ENCODE measurements around the gene IPO4. TPM values are rescaled to one million over a fixed set of nuclear protein-coding genes. Genes with fewer than 3 reads are reported as not detected.

Gene IPO4
- total RNA-seq, 2 experiments from 2014 or later, result 36.6 to 37.9 TPM

DNA sequence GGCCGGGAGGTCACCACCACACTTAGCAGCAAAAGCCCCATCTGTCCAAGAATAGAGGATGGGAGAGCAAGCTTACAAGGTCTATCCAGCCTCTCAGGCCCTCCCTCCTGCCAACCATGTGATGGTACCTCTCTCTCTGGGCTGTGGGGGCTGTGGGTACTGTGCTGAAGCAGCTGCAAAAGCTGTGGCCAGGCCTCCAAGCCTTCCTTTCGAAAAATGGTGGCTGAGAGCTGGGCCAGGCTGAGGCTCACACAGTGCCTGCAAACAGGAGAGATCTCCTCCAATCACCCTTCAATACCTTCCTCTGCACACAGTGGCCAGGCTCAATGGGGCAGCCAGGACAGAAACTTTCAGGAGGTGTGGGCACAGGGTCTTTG lies 1.1 kb downstream of the IPO4 start:
- Histone ChIP-seq H3K27ac (ENCODE audit: low read depth in 1 of 2, low read length in 2 of 2) (peak overlapping the region in 1 of 2 donors; percentile 88), H3K4me3 (ENCODE audit: low read length) (peak overlapping the region; percentile 75), H3K36me3 (ENCODE audit: insufficient read depth, low read length) (peaks cover 58% of the 10 kb centered on the region), H3K27me3 (ENCODE audit: control insufficient read depth in 1 of 2, insufficient read depth in 2 of 2, low read length in 2 of 2) (no peaks in the 10 kb centered on the region), H3K9me3 (ENCODE audit: control insufficient read depth in 1 of 2, insufficient read depth in 1 of 2, low read length in 2 of 2) (no peaks in the 10 kb centered on the region), H3K4me1 (ENCODE audit: insufficient read depth, low read length) (peaks cover 32% of the 10 kb centered on the region)
- ChIA-PET POLR2A (interaction anchor here (0.6 to 7.4 kb wide), 8 partner anchors 14 to 83 kb away, joined by 3 to 85 read pairs (median 9); partner anchors contain the start of genes CHMP4A, DCAF11, IRF9 and NRL), CTCF (interaction anchor here (0.7 to 2.6 kb wide), 3 partner anchors 8 to 28 kb away, joined by 3 to 24 read pairs (median 13); partner anchors contain the start of genes IRF9, MDP1 and TM9SF1)
- Mint-ChIP-seq H3K27ac (peak overlapping the region; percentile 91), H3K9me3 (no peaks in the 10 kb centered on the region), H3K27me3 (no peaks in the 10 kb centered on the region), H3K4me3 (peak overlapping the region; percentile 93), H3K4me1 (ENCODE audit: low read depth) (peaks cover 39% of the 10 kb centered on the region), H3K36me3 (ENCODE audit: low read depth) (peaks cover 65% of the 10 kb centered on the region)
- no peak for DNase-seq
- ATAC-seq (ENCODE audit: poor library complexity), result no peak
- intact Hi-C loops (cut with DNase I, micrococcal nuclease), result loop anchor here in 1 of 2 experiments (2.0 to 5.0 kb wide), 2 partner anchors 23 to 40 kb away; partner anchors contain the start of genes PSME2 and RNF31
- TF ChIP-seq, protein P1, sequence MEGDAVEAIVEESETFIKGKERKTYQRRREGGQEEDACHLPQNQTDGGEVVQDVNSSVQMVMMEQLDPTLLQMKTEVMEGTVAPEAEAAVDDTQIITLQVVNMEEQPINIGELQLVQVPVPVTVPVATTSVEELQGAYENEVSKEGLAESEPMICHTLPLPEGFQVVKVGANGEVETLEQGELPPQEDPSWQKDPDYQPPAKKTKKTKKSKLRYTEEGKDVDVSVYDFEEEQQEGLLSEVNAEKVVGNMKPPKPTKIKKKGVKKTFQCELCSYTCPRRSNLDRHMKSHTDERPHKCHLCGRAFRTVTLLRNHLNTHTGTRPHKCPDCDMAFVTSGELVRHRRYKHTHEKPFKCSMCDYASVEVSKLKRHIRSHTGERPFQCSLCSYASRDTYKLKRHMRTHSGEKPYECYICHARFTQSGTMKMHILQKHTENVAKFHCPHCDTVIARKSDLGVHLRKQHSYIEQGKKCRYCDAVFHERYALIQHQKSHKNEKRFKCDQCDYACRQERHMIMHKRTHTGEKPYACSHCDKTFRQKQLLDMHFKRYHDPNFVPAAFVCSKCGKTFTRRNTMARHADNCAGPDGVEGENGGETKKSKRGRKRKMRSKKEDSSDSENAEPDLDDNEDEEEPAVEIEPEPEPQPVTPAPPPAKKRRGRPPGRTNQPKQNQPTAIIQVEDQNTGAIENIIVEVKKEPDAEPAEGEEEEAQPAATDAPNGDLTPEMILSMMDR (IDR thresholded peaks at IDR 0.05), result no peak

GRCh38 chr14:24186831-24187538 lies 1.6 kb downstream of the IPO4 start:
- TF ChIP-seq, protein P1 (IDR thresholded peaks at IDR 0.05), result no peak
- Histone ChIP-seq H3K4me3 (ENCODE audit: low read length) (no peak overlapping the region), H3K4me1 (ENCODE audit: insufficient read depth, low read length) (peaks cover 32% of the 10 kb centered on the region), H3K27me3 (ENCODE audit: control insufficient read depth in 1 of 2, insufficient read depth in 2 of 2, low read length in 2 of 2) (no peaks in the 10 kb centered on the region), H3K36me3 (ENCODE audit: insufficient read depth, low read length) (peaks cover 58% of the 10 kb centered on the region), H3K27ac (ENCODE audit: low read depth in 1 of 2, low read length in 2 of 2) (peak overlapping the region in 1 of 2 donors; percentile 88), H3K9me3 (ENCODE audit: control insufficient read depth in 1 of 2, insufficient read depth in 1 of 2, low read length in 2 of 2) (no peaks in the 10 kb centered on the region)
- Mint-ChIP-seq H3K4me1 (ENCODE audit: low read depth) (peaks cover 34% of the 10 kb centered on the region), H3K27me3 (no peaks in the 10 kb centered on the region), H3K9me3 (no peaks in the 10 kb centered on the region), H3K4me3 (peak overlapping the region; percentile 61), H3K27ac (peak overlapping the region; percentile 67), H3K36me3 (ENCODE audit: low read depth) (peaks cover 65% of the 10 kb centered on the region)
- DNase-seq (no peak), ATAC-seq (ENCODE audit: poor library complexity) (no peak)
- ChIA-PET CTCF (interaction anchor here (0.7 to 2.5 kb wide), 2 partner anchors 8 to 26 kb away, joined by 3 to 24 read pairs; partner anchors contain the start of genes IRF9 and TM9SF1), POLR2A (interaction anchor here (0.6 to 7.4 kb wide), 9 partner anchors 8 to 84 kb away, joined by 3 to 85 read pairs (median 10); partner anchors contain the start of genes CHMP4A, DCAF11, IRF9 and NRL)
- intact Hi-C loops (cut with DNase I, micrococcal nuclease), result loop anchor here in 1 of 2 experiments (2.0 to 5.0 kb wide), 2 partner anchors 22 to 40 kb away; partner anchors contain the start of genes PSME2 and RNF31

DNA sequence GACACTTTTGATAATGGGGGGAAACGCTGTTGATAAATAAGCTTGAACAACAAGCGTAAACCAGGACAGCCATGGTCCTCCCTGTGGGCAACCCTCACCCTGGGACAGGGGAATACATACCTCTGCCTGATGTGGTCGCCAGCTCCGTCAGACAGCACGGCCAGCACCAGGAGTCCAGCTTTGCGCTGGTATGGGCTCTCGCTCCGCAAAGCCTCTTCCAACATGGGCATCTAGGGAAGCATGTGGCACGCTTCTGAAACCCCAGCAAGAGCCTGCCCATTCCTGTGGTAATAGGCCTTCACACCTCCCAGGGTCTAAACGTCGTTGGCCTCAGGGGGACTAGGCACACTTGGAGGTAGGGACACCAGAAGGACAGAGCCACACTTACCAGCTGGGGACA lies 2.9 kb downstream of the IPO4 start:
- Mint-ChIP-seq H3K4me3 (peak overlapping the region; percentile 15), H3K4me1 (ENCODE audit: low read depth) (peaks cover 32% of the 10 kb centered on the region)

More for the DNA sequence above, 2.9 kb downstream of the IPO4 start:
- CTCF ChIA-PET, result interaction anchor here (0.6 kb wide), 1 partner anchor 9 kb away, joined by 3 read pairs; the partner anchor contains the start of gene TM9SF1
- Histone ChIP-seq H3K27me3 (ENCODE audit: control insufficient read depth in 1 of 2, insufficient read depth in 2 of 2, low read length in 2 of 2) (no peaks in the 10 kb centered on the region), H3K36me3 (ENCODE audit: insufficient read depth, low read length) (peaks cover 62% of the 10 kb centered on the region), H3K27ac (ENCODE audit: low read depth in 1 of 2, low read length in 2 of 2) (no peak overlapping the region), H3K4me3 (ENCODE audit: low read length) (no peak overlapping the region), H3K9me3 (ENCODE audit: control insufficient read depth in 1 of 2, insufficient read depth in 1 of 2, low read length in 2 of 2) (no peaks in the 10 kb centered on the region), H3K4me1 (ENCODE audit: insufficient read depth, low read length) (peaks cover 35% of the 10 kb centered on the region)
- Mint-ChIP-seq H3K27me3 (no peaks in the 10 kb centered on the region), H3K36me3 (ENCODE audit: low read depth) (peaks cover 66% of the 10 kb centered on the region), H3K9me3 (no peaks in the 10 kb centered on the region), H3K27ac (no peak overlapping the region)
- DNase-seq (no peak), ATAC-seq (ENCODE audit: poor library complexity) (no peak)
- TF ChIP-seq, protein P1 (IDR thresholded peaks at IDR 0.05), result no peak
- intact Hi-C loops (cut with DNase I, micrococcal nuclease), result loop anchor here in 1 of 2 experiments (2.0 to 5.0 kb wide), 2 partner anchors 21 to 38 kb away; partner anchors contain the start of genes PSME2 and RNF31
- POLR2A ChIA-PET, result interaction anchor here (0.8 to 7.4 kb wide), 5 partner anchors 10 to 72 kb away, joined by 3 to 85 read pairs (median 5); partner anchors contain the start of genes CHMP4A, IRF9 and TM9SF1
